Vagina (tissue), 2 donors: Measurements from ENCODE around the gene TFDP2. TPM values are rescaled to one million over a fixed set of nuclear protein-coding genes. Genes with fewer than 3 reads are reported as not detected.

Experiments used
- DNase-seq, 2 donors: peaks; one replicate each; pipeline ENCODE4 v3.0.0-alpha.2; 2017; ENCODE audit errors: extremely low spot score in 2 of 2
- H3K27ac ChIP-seq: fragments of 200-600 bp; sonication (generic); one replicate; pipeline ENCODE4 v1.5.1; 2019
- H3K27me3 ChIP-seq: fragments of 200-600 bp; sonication (generic); one replicate; pipeline ENCODE4 v1.5.1; 2019
- H3K36me3 ChIP-seq, 2 donors: fragments of 200-600 bp; sonication (generic); one replicate each; pipeline ENCODE4 v1.5.1; 2017 to 2019
- H3K4me1 ChIP-seq: fragments of 200-600 bp; sonication (generic); one replicate; pipeline ENCODE4 v1.5.1; 2019
- H3K4me3 ChIP-seq, 2 donors: fragments of 200-600 bp; sonication (generic); 1 replicate in 1 of 2; 2 replicates in 1 of 2; pipeline ENCODE4 v1.5.1; 2016 to 2019
- H3K9me3 ChIP-seq: fragments of 200-600 bp; sonication (generic); one replicate; pipeline ENCODE4 v1.5.1; 2019
- POLR2A ChIP-seq, 2 donors: fragments of 450-650 bp; IDR thresholded peaks; one replicate each; pipeline ENCODE4 v1.6.1; 2017; ENCODE audit warnings: antibody characterized with exemption in 2 of 2, mild to moderate bottlenecking in 2 of 2, moderate library complexity in 2 of 2
- POLR2AphosphoS5 ChIP-seq, 2 donors: sonication (generic); formaldehyde crosslinking; IDR thresholded peaks; one replicate each; pipeline ENCODE4 v1.9.0; 2017; ENCODE audit warnings: antibody characterized with exemption in 2 of 2, mild to moderate bottlenecking in 2 of 2, low read depth in 1 of 2; ENCODE audit not compliant: insufficient read depth in 1 of 2
- intact Hi-C: fragments of 100-400 bp; cut with DNase I; formaldehyde crosslinking; loops from one replicate; pipeline ENCODE4 v1.15.1; 2023
- total RNA-seq: library from RNA; depleted of rRNA; stranded (reverse); fragments of >200 nt; gene quantifications from one replicate; pipeline ENCODE4 v1.2.3, GENCODE V29; 2016
- TF ChIP-seq, protein P1 (sequence below), 3 experiments: fragments of 450-650 bp in 2 of 3; fragments of 200-600 bp in 1 of 3; sonication (generic) in 1 of 3; IDR thresholded peaks; one replicate each; pipeline ENCODE4 v1.5.1; 2017 to 2019; ENCODE audit warnings: antibody characterized with exemption in 3 of 3, mild to moderate bottlenecking in 2 of 3, moderate library complexity in 2 of 3

Gene TFDP2
- total RNA-seq, 1 donor from 2014 or later = 24.8 TPM

DNA sequence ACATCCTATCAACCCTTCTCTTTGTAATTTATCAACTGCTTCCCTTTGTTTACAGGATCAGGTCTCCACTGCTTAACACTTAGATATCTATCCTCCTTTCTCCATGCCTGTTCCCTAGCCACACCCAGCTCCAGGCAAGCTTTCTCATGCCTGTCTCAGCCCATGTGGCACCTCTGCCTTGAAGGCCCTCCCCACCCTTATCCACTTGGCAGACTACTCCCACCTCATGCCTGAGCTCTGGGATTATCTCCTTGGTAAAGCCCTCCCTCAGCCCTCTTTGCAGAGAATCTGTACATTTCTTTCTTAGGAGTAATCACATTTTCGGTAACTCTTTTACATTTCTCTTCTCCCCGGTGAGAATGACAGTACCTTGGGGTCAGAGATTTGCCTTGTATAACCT, 176.9 kb downstream of the TFDP2 start:
- Histone ChIP-seq H3K27ac (no peak overlapping the region), H3K9me3 (no peaks in the 10 kb centered on the region), H3K4me3 (no peak overlapping the region), H3K4me1 (no peaks in the 10 kb centered on the region), H3K36me3 (peaks cover 0 to 4% of the 10 kb centered on the region in 2 donors), H3K27me3 (no peaks in the 10 kb centered on the region)
- no peak for TF ChIP-seq POLR2A (IDR thresholded peaks at IDR 0.05)
- TF ChIP-seq POLR2AphosphoS5 (IDR thresholded peaks at IDR 0.05; ENCODE audit: insufficient read depth in 1 of 2, low read depth in 1 of 2) = no peak
- TF ChIP-seq, protein P1, sequence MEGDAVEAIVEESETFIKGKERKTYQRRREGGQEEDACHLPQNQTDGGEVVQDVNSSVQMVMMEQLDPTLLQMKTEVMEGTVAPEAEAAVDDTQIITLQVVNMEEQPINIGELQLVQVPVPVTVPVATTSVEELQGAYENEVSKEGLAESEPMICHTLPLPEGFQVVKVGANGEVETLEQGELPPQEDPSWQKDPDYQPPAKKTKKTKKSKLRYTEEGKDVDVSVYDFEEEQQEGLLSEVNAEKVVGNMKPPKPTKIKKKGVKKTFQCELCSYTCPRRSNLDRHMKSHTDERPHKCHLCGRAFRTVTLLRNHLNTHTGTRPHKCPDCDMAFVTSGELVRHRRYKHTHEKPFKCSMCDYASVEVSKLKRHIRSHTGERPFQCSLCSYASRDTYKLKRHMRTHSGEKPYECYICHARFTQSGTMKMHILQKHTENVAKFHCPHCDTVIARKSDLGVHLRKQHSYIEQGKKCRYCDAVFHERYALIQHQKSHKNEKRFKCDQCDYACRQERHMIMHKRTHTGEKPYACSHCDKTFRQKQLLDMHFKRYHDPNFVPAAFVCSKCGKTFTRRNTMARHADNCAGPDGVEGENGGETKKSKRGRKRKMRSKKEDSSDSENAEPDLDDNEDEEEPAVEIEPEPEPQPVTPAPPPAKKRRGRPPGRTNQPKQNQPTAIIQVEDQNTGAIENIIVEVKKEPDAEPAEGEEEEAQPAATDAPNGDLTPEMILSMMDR (IDR thresholded peaks at IDR 0.05) = no peak
- intact Hi-C loops = no loop called here
- DNase-seq = no peak

DNA sequence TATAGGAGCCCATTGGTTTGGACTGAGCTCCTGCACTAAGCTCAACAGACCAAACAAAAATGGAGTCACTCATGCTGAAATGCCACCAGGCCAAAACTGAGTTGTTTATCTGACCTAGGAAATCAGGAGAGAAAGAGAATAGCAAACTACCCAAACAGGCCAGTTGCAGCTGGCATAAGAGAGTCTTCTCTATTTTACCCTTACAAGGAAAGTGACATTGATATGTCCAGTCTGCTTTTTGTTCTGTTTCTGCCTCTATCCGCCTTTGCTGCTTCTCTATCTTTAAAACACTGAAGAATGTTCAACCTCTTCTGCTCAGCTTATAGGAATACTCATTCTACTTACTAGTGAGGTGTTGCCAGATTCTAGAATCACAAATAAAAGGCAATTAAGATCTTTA, 177.8 kb downstream of the TFDP2 start:
- Histone ChIP-seq H3K4me3 (no peak overlapping the region), H3K4me1 (no peaks in the 10 kb centered on the region), H3K9me3 (no peaks in the 10 kb centered on the region), H3K27ac (no peak overlapping the region), H3K36me3 (peaks cover 0 to 4% of the 10 kb centered on the region in 2 donors), H3K27me3 (no peaks in the 10 kb centered on the region)
- intact Hi-C loops = no loop called here
- TF ChIP-seq POLR2AphosphoS5 (IDR thresholded peaks at IDR 0.05; ENCODE audit: insufficient read depth in 1 of 2, low read depth in 1 of 2) (no peak), POLR2A (IDR thresholded peaks at IDR 0.05) (no peak)
- TF ChIP-seq, protein P1 (IDR thresholded peaks at IDR 0.05) = no peak
- no peak for DNase-seq

DNA sequence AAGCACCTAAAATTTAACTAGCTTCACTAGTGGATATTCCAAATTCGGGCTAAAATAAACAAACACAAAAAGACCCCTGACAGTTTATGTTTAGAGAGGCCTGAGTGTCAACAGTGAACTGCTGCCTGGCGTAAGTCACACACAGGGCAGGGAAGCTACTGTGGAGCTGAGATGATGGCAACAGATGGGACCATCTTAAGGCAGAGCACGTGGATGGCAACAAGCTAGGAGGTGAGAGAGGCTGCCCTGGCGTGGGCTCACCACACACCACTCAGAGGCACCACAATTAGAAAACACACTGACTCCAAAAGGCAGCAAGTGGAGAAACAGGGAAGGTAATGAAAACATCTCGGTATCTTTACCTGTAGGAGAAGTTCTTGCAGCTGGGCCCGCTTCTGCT, 179.6 kb downstream of the TFDP2 start:
- Histone ChIP-seq H3K27me3 (no peaks in the 10 kb centered on the region), H3K4me3 (no peak overlapping the region), H3K9me3 (no peaks in the 10 kb centered on the region), H3K4me1 (no peaks in the 10 kb centered on the region), H3K27ac (no peak overlapping the region), H3K36me3 (peaks cover 0 to 4% of the 10 kb centered on the region in 2 donors)
- no peak for DNase-seq
- intact Hi-C loops = no loop called here
- TF ChIP-seq POLR2AphosphoS5 (IDR thresholded peaks at IDR 0.05; ENCODE audit: insufficient read depth in 1 of 2, low read depth in 1 of 2) = no peak
- TF ChIP-seq, protein P1 (IDR thresholded peaks at IDR 0.05) = no peak
- no peak for TF ChIP-seq POLR2A (IDR thresholded peaks at IDR 0.05)

DNA sequence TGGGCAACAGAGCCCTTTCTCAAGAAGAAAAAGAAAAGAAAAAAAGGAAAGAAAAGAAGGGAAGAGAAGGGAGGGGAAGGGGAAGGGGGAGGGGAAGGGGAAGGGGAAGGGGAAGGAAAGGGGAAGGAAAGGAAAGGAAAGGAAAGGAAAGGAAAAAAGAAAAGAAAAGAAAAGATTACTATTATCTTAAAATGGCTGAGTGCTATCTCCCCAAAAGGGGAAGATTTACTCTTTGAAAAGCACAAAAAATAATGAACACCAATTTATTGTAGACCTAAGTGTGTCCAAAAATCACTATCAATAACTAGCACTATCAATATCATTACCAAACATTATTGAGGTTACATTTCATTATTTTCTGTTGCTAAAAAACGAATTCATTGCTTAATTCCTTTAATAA, 183.9 kb downstream of the TFDP2 start:
- no peak for DNase-seq
- TF ChIP-seq POLR2AphosphoS5 (IDR thresholded peaks at IDR 0.05; ENCODE audit: insufficient read depth in 1 of 2, low read depth in 1 of 2) = no peak
- TF ChIP-seq, protein P1 (IDR thresholded peaks at IDR 0.05) = no peak
- TF ChIP-seq POLR2A (IDR thresholded peaks at IDR 0.05) = no peak
- Histone ChIP-seq H3K27me3 (no peaks in the 10 kb centered on the region), H3K27ac (no peak overlapping the region), H3K9me3 (no peaks in the 10 kb centered on the region), H3K4me3 (no peak overlapping the region), H3K4me1 (peaks cover 7% of the 10 kb centered on the region), H3K36me3 (peaks cover 0 to 10% of the 10 kb centered on the region in 2 donors)
- intact Hi-C loops = no loop called here

DNA sequence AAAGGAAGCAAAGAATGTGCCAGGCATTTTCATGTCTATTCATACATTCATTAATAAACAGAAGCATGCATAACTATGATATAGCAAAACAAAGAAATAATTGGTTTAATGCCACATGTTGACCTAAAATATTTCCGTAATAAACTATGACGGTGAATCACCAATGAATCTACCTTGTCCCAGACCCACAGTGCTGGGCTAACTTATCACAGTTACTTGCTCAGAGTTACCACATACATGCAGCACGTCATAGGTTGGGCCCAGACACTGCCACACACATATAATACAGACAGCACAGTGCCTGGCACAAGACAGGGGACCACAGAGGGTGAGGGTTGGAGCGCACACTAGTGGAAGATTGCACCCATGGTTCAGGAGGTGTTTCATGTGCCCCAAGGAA, 186.0 kb downstream of the TFDP2 start:
- H3K27ac ChIP-seq = no peak overlapping the region
- DNase-seq = no peak
- no peaks in the 10 kb centered on the region for H3K27me3 ChIP-seq
- no peaks in the 10 kb centered on the region for H3K9me3 ChIP-seq
- H3K36me3 ChIP-seq = peaks cover 0 to 5% of the 10 kb centered on the region in 2 donors
- H3K4me3 ChIP-seq = no peak overlapping the region
- peaks cover 23% of the 10 kb centered on the region for H3K4me1 ChIP-seq
- no peak for TF ChIP-seq POLR2AphosphoS5 (IDR thresholded peaks at IDR 0.05; ENCODE audit: insufficient read depth in 1 of 2, low read depth in 1 of 2)
- TF ChIP-seq POLR2A (IDR thresholded peaks at IDR 0.05) = no peak
- TF ChIP-seq, protein P1 (IDR thresholded peaks at IDR 0.05) = no peak
- intact Hi-C loops = no loop called here
